Karpas-422 (cell line): ENCODE data around the gene HPS5. TPM values are rescaled to one million over a fixed set of nuclear protein-coding genes. Genes with fewer than 3 reads are reported as not detected.

Experiments used
- DNase-seq: peaks from one replicate; pipeline ENCODE4 v3.0.0-alpha.2; 2015
- H2AFZ ChIP-seq: fragments of 200-600 bp; sonication (generic); 2 replicates; pipeline ENCODE4 v1.6.1; 2014; ENCODE audit warnings: antibody characterized with exemption, low read length, mixed read lengths
- H3K27ac ChIP-seq: fragments of 200-600 bp; sonication (generic); 2 replicates; pipeline ENCODE4 v1.5.1; 2014; ENCODE audit warnings: mild to moderate bottlenecking, low read length, moderate library complexity
- H3K27me3 ChIP-seq: fragments of 200-600 bp; sonication (generic); 2 replicates; pipeline ENCODE4 v1.6.1; 2014; ENCODE audit warnings: low read length, mixed read lengths
- H3K36me3 ChIP-seq: fragments of 200-600 bp; sonication (generic); 2 replicates; pipeline ENCODE4 v1.6.1; 2014; ENCODE audit warnings: low read length, mixed read lengths; ENCODE audit not compliant: insufficient read depth
- H3K4me1 ChIP-seq: fragments of 200-600 bp; sonication (generic); 2 replicates; pipeline ENCODE4 v1.6.1; 2014; ENCODE audit warnings: mild to moderate bottlenecking, low read length, mixed read lengths
- H3K4me2 ChIP-seq: fragments of 200-600 bp; sonication (generic); 2 replicates; pipeline ENCODE4 v1.6.1; 2014; ENCODE audit warnings: low read length, low read depth, mild to moderate bottlenecking; ENCODE audit not compliant: poor library complexity, severe bottlenecking
- H3K4me3 ChIP-seq: fragments of 200-600 bp; sonication (generic); 2 replicates; pipeline ENCODE4 v1.5.1; 2014; ENCODE audit warnings: mild to moderate bottlenecking, antibody characterized with exemption, low read length, mixed read lengths
- H3K79me2 ChIP-seq: fragments of 200-600 bp; sonication (generic); 2 replicates; pipeline ENCODE4 v1.6.1; 2014; ENCODE audit warnings: mild to moderate bottlenecking, low read length, mixed read lengths
- H3K9ac ChIP-seq: fragments of 200-600 bp; sonication (generic); 2 replicates; pipeline ENCODE4 v1.6.0; 2014; ENCODE audit warnings: low read length
- H3K9me2 ChIP-seq: fragments of 200-600 bp; sonication (generic), shearing (Covaris generic); replicated peaks from 2 replicates; pipeline ENCODE4 v1.6.0; 2014; ENCODE audit warnings: mild to moderate bottlenecking, low read length, moderate library complexity; ENCODE audit not compliant: insufficient read depth
- H3K9me3 ChIP-seq: fragments of 300-700, 200-600 bp; sonication (generic); 2 replicates; pipeline ENCODE4 v1.6.1; 2014; ENCODE audit warnings: low read length, mixed read lengths
- H4K20me1 ChIP-seq: fragments of 200-600 bp; sonication (generic); 2 replicates; pipeline ENCODE4 v1.6.1; 2014; ENCODE audit warnings: mild to moderate bottlenecking, antibody characterized with exemption, low read length, low read depth; ENCODE audit not compliant: insufficient read depth
- total RNA-seq: library from RNA; depleted of rRNA; stranded (reverse); fragments of >200 nt; shearing (Covaris generic); gene quantifications from 2 replicates; pipeline ENCODE4 v1.2.3, GENCODE V29; 2014; ENCODE audit warnings: low replicate concordance

Gene HPS5
- total RNA-seq, 1 experiment from 2014 or later: 44.2 TPM

DNA sequence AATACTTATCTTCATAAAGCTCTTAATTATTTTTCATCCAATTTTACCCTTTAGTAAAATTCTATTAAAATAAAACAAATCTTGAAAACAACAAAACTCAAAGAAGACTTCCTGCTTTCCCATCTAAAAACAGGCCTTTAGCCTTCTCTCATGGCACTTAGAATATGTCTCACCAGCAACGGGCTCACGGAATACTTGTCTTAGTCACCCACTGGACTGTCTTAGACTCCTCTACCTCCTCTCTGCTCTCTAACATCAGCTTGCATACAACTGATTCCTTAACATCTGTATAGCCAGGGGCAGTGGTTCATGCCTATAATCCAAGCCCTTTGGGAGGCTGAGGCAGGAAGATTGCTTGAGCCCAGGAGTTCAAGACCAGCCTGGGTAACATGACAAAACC lies 13.7 kb downstream of the HPS5 start:
- Histone ChIP-seq H3K9me2 (no peaks in the 10 kb centered on the region), H3K4me1 (peaks cover 27% of the 10 kb centered on the region), H3K36me3 (peaks cover 65% of the 10 kb centered on the region), H3K27ac (no peak overlapping the region), H3K9ac (no peak overlapping the region), H3K4me3 (no peak overlapping the region), H2AFZ (no peak overlapping the region), H4K20me1 (peaks cover 6% of the 10 kb centered on the region; the same call in 1 of the 2 replicates), H3K9me3 (no peaks in the 10 kb centered on the region), H3K79me2 (peaks cover 21% of the 10 kb centered on the region), H3K27me3 (no peaks in the 10 kb centered on the region), H3K4me2 (no peak overlapping the region)
- DNase-seq: no peak

DNA sequence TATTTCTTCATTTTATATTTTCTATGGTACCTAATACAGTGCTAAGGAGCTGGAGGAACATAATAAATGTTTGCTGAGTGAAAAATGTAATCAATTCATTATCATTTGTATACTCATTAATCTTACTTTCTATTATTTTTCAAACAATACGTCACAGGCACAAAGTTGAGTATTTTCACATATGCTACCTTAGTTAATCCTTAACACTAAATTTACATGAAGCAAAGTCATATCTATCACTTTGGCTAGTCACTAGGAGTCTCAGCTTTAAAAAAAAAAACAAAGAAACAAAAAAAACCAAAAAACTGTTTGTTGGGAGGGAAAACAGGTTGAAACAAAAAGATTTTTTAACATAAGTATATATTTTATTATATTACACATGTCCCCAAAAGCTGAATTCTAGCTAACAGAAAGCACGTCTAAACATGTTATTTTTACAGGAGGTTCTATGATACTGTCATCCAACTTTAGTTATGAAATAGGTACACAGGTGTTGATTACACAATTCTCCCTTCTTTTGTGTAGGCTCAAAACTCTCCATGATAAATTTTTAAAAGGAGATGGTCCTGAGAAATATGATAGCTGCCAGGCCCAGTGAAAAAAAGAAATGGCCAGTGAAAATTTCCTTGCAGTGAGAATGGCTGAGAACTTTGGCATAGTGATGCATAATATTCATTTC lies 14.3 kb downstream of the HPS5 start:
- Histone ChIP-seq H3K4me1 (peaks cover 20% of the 10 kb centered on the region), H4K20me1 (peaks cover 6% of the 10 kb centered on the region; the same call in 1 of the 2 replicates), H3K9me3 (no peaks in the 10 kb centered on the region), H3K27ac (no peak overlapping the region), H3K79me2 (peaks cover 18% of the 10 kb centered on the region), H3K4me3 (no peak overlapping the region), H3K9ac (no peak overlapping the region), H3K4me2 (no peak overlapping the region), H3K36me3 (peaks cover 66% of the 10 kb centered on the region), H3K9me2 (no peaks in the 10 kb centered on the region), H2AFZ (no peak overlapping the region), H3K27me3 (no peaks in the 10 kb centered on the region)
- DNase-seq: no peak

DNA sequence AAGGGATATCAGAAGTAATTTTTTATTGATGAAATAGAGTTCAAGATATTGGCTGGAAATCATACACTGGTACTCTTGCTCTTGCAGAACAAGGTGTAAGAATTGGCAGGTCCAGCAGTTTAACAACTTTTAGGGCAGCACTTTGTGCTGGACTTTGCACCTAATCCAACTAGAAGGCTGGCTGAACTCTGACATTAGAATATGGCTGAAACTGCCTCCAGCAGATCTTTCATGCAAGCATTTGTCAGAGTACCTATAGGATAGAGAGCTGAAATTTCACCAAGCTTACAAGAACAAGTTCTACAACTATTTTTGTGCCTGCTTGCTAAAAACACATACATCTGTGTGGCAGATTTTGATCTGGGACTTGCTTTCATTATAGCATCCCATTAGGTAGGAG lies 17.2 kb downstream of the HPS5 start:
- H3K27me3 ChIP-seq: no peaks in the 10 kb centered on the region
- no peak overlapping the region for H3K9ac ChIP-seq
- peaks cover 5% of the 10 kb centered on the region; the same call in 1 of the 2 replicates for H3K79me2 ChIP-seq
- H3K4me3 ChIP-seq: no peak overlapping the region
- H2AFZ ChIP-seq: no peak overlapping the region
- DNase-seq: no peak
- peaks cover 60% of the 10 kb centered on the region for H3K36me3 ChIP-seq
- no peaks in the 10 kb centered on the region for H3K9me2 ChIP-seq
- no peaks in the 10 kb centered on the region for H3K4me1 ChIP-seq
- no peak overlapping the region for H3K27ac ChIP-seq
- no peaks in the 10 kb centered on the region for H3K9me3 ChIP-seq
- no peak overlapping the region for H3K4me2 ChIP-seq
- H4K20me1 ChIP-seq: no peaks in the 10 kb centered on the region

DNA sequence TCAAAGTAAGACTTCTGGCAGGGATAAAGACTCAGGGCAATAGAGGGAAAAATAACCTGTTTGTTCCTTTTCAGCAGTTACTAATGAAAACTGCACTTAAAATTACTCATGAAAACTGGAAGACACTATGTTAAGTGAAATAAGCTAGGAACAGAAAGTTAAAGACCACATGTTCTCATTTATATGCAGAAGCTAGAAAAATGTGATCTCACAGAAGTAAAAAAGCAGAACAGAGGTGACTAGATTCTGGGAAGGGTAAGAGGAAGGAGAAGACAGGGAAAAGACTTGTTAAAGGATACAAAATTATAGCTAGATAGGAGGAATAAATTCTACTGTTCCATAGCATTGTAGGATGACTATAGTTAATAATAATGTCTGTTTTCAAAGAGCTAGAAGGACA lies 22.2 kb downstream of the HPS5 start:
- H3K4me2 ChIP-seq: no peak overlapping the region
- H3K9me3 ChIP-seq: no peaks in the 10 kb centered on the region
- no peaks in the 10 kb centered on the region for H3K9me2 ChIP-seq
- no peak overlapping the region for H2AFZ ChIP-seq
- no peak for DNase-seq
- H3K9ac ChIP-seq: no peak overlapping the region
- H3K36me3 ChIP-seq: peaks cover 66% of the 10 kb centered on the region
- H3K27me3 ChIP-seq: no peaks in the 10 kb centered on the region
- peaks cover 26% of the 10 kb centered on the region for H3K79me2 ChIP-seq
- H4K20me1 ChIP-seq: no peaks in the 10 kb centered on the region
- no peak overlapping the region for H3K4me3 ChIP-seq
- no peaks in the 10 kb centered on the region for H3K4me1 ChIP-seq
- no peak overlapping the region for H3K27ac ChIP-seq

DNA sequence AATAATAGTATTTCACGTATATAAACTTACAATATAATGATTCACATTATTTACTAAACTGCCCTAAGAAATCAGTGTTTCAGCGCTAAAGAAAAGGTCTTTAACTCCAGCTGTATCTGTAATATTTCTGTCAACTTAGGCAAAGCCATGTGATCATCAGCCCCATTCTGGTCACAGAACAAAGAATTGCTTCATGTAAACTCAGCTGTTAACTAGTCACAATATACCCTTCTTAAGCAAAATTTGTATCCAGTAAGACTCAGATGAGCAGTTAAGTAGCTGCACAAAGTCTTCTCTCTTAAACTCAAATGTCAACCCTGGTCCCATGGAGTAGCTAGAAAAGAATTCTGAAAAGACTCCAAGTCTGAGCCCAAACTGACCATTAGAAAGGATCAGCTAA lies 26.6 kb downstream of the HPS5 start:
- no peak overlapping the region for H3K4me3 ChIP-seq
- peaks cover 30% of the 10 kb centered on the region for H3K79me2 ChIP-seq
- H3K27ac ChIP-seq: no peak overlapping the region
- H3K9ac ChIP-seq: no peak overlapping the region
- H3K4me1 ChIP-seq: no peaks in the 10 kb centered on the region
- no peaks in the 10 kb centered on the region for H4K20me1 ChIP-seq
- no peak for DNase-seq
- peaks cover 85% of the 10 kb centered on the region for H3K36me3 ChIP-seq
- no peaks in the 10 kb centered on the region for H3K9me2 ChIP-seq
- H3K9me3 ChIP-seq: no peaks in the 10 kb centered on the region
- no peak overlapping the region for H2AFZ ChIP-seq
- H3K4me2 ChIP-seq: no peak overlapping the region
- H3K27me3 ChIP-seq: no peaks in the 10 kb centered on the region

DNA sequence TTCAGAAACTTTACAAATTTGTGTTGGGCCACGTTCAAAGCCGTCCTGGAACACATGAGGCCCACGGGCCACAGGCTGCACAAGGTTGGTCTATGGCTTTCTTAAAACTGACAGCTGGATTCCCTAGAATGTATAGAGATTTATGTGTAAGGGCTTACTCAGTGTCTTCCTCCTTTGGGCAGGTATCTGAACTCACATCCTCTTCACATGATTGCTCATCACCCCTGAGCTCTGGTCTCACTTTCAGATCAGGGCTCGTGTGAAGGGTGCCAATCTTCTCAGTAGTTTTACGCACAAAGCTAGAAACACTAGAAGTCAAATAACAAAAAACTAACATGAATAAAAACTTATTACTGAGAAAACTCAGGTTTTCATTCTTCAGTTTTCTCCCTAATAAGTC lies 27.1 kb downstream of the HPS5 start:
- Histone ChIP-seq H3K79me2 (peaks cover 34% of the 10 kb centered on the region), H4K20me1 (no peaks in the 10 kb centered on the region), H3K4me2 (no peak overlapping the region), H3K4me3 (no peak overlapping the region), H3K9ac (no peak overlapping the region), H3K36me3 (peaks cover 86% of the 10 kb centered on the region), H3K9me3 (no peaks in the 10 kb centered on the region), H3K4me1 (no peaks in the 10 kb centered on the region), H3K27ac (no peak overlapping the region), H3K27me3 (no peaks in the 10 kb centered on the region), H2AFZ (no peak overlapping the region), H3K9me2 (no peaks in the 10 kb centered on the region)
- DNase-seq: no peak

DNA sequence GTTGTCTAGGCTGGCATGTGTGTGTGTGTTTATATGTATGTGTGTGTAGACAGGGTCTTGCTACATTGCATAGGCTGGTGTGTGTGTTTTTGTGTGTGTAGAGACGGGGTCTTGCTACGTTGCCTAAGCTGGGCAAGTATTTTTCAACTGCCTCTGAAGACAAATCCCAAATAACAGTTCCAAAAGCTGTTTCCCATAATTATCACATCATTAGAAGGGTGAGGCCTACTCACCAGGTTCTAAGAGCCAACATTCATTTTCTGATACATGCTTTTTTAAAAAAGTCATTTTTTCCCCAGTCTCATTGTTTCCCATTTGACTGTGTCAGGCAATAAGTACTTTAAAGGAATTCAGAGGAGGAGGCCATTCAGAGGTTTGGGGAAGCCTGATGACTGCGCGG lies 33.0 kb downstream of the HPS5 start:
- Histone ChIP-seq H3K27ac (no peak overlapping the region), H3K79me2 (peaks cover 16% of the 10 kb centered on the region), H2AFZ (no peak overlapping the region), H3K9ac (no peak overlapping the region), H3K36me3 (peaks cover 69% of the 10 kb centered on the region), H3K4me1 (no peaks in the 10 kb centered on the region), H3K9me3 (no peaks in the 10 kb centered on the region), H3K4me2 (no peak overlapping the region), H3K9me2 (no peaks in the 10 kb centered on the region), H3K27me3 (no peaks in the 10 kb centered on the region), H4K20me1 (no peaks in the 10 kb centered on the region), H3K4me3 (no peak overlapping the region)
- no peak for DNase-seq

DNA sequence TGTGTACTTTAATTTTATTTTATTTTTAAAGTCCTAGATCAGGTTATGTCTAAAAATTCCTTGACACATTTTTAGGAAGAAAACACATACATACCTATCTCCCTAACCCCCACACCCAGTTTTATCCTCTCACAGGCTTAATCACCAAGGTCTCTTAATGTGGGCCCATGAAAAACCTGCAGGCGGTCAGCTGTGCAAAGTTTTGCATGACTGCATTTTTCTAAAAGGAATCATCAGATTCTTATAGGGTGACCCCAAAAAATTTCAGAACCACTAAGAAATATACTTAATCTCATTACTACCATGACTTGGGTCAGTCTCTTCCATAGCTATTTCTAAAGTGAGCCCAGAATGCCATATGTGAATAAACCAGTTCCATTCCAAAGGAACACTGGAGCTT lies 36.1 kb downstream of the HPS5 start:
- H3K4me2 ChIP-seq: no peak overlapping the region
- H3K9ac ChIP-seq: no peak overlapping the region
- no peak overlapping the region for H3K27ac ChIP-seq
- no peaks in the 10 kb centered on the region for H3K9me3 ChIP-seq
- H3K79me2 ChIP-seq: peaks cover 8% of the 10 kb centered on the region
- H2AFZ ChIP-seq: no peak overlapping the region
- peaks cover 63% of the 10 kb centered on the region for H3K36me3 ChIP-seq
- H3K9me2 ChIP-seq: no peaks in the 10 kb centered on the region
- no peak for DNase-seq
- H4K20me1 ChIP-seq: no peaks in the 10 kb centered on the region
- H3K27me3 ChIP-seq: no peaks in the 10 kb centered on the region
- H3K4me3 ChIP-seq: no peak overlapping the region
- peaks cover 2% of the 10 kb centered on the region for H3K4me1 ChIP-seq
